Measurements from ENCODE around the gene MMAB.

Gene MMAB

GRCh38 chr12:109573029-109573913 lies at the start of gene MMAB, which contains the start of gene MVK:
Gene MMAB, minus strand, starts transcription at chr12:109573504. Its CDS starts 24 bp downstream, at chr12:109573480.
Gene MVK, plus strand, starts transcription at chr12:109573794. Its CDS starts 1,029 bp downstream, at chr12:109574823.
- peak; percentile 91 to 93 for DNase-seq (ENCODE audit: low read depth in 2 of 2)

- DNase-seq (ENCODE audit: low read depth in 2 of 2): no peak
Measured at GRCh38 chr12:109621901-109622364, 48.6 kb upstream of the MMAB start.

GRCh38 chr12:109621211-109621694 lies 47.9 kb upstream of the MMAB start:
- DNase-seq (ENCODE audit: low read depth in 2 of 2): no peak

GRCh38 chr12:109619002-109619604 lies 45.8 kb upstream of the MMAB start:
- DNase-seq (ENCODE audit: low read depth in 2 of 2): no peak

GRCh38 chr12:109618082-109618481 lies 44.8 kb upstream of the MMAB start:
- no peak for DNase-seq (ENCODE audit: low read depth in 2 of 2)

- no peak for DNase-seq (ENCODE audit: low read depth in 2 of 2)
Measured at GRCh38 chr12:109617491-109617890, 44.2 kb upstream of the MMAB start.

GRCh38 chr12:109615556-109616229 lies 42.4 kb upstream of the MMAB start:
- no peak for DNase-seq (ENCODE audit: low read depth in 2 of 2)

GRCh38 chr12:109613649-109614455 lies 40.5 kb upstream of the MMAB start:
- DNase-seq (ENCODE audit: low read depth in 2 of 2): no peak

- no peak for DNase-seq (ENCODE audit: low read depth in 2 of 2)
Measured at GRCh38 chr12:109612975-109613502, 39.7 kb upstream of the MMAB start.

GRCh38 chr12:109612003-109612402 lies 38.7 kb upstream of the MMAB start:
- DNase-seq (ENCODE audit: low read depth in 2 of 2): no peak

GRCh38 chr12:109611223-109611622 lies 37.9 kb upstream of the MMAB start:
- no peak for DNase-seq (ENCODE audit: low read depth in 2 of 2)

- no peak for DNase-seq (ENCODE audit: low read depth in 2 of 2)
Measured at GRCh38 chr12:109610523-109610922, 37.2 kb upstream of the MMAB start.

- DNase-seq (ENCODE audit: low read depth in 2 of 2): no peak
Measured at GRCh38 chr12:109609342-109609741, 36.0 kb upstream of the MMAB start.

- DNase-seq (ENCODE audit: low read depth in 2 of 2): no peak
Measured at GRCh38 chr12:109608793-109609192, 35.5 kb upstream of the MMAB start.

GRCh38 chr12:109608270-109608669 lies 35.0 kb upstream of the MMAB start:
- no peak for DNase-seq (ENCODE audit: low read depth in 2 of 2)

- no peak for DNase-seq (ENCODE audit: low read depth in 2 of 2)
Measured at GRCh38 chr12:109607618-109608017, 34.3 kb upstream of the MMAB start.

- no peak for DNase-seq (ENCODE audit: low read depth in 2 of 2)
Measured at GRCh38 chr12:109606320-109607028, 33.2 kb upstream of the MMAB start.

- DNase-seq (ENCODE audit: low read depth in 2 of 2): no peak
Measured at GRCh38 chr12:109605599-109606228, 32.4 kb upstream of the MMAB start.

- DNase-seq (ENCODE audit: low read depth in 2 of 2): no peak
Measured at GRCh38 chr12:109605016-109605415, 31.7 kb upstream of the MMAB start.

GRCh38 chr12:109604132-109604585 lies 30.9 kb upstream of the MMAB start:
- DNase-seq (ENCODE audit: low read depth in 2 of 2): no peak

All from stimulated activated CD4-positive, alpha-beta T cell treated with anti-CD3 and anti-CD28 coated beads, Interleukin-1b, Interleukin-23, amount 100 ng/mL, for 1 hour (primary cell).